Osteoblast (primary cell): ENCODE measurements around the gene GLI3. TPM values are rescaled to one million over a fixed set of nuclear protein-coding genes. Genes with fewer than 3 reads are reported as not detected.

Experiments
- DNase-seq: peaks from one replicate; pipeline ENCODE4 v3.0.0; 2011; ENCODE audit warnings: low spot score, mixed read lengths; ENCODE audit not compliant: insufficient read length; ENCODE audit errors: missing footprints
- H2AFZ ChIP-seq: 2 replicates; pipeline ENCODE4 v1.6.0; 2011; ENCODE audit warnings: mild to moderate bottlenecking, low read length
- H3K27ac ChIP-seq: 2 replicates; pipeline ENCODE4 v1.5.1; 2011; ENCODE audit warnings: mild to moderate bottlenecking, low read depth, low read length, moderate library complexity
- H3K27me3 ChIP-seq: 2 replicates; pipeline ENCODE4 v1.6.0; 2012; ENCODE audit warnings: mild to moderate bottlenecking, control low read depth, inconsistent platforms, low read length, moderate library complexity; ENCODE audit not compliant: insufficient read depth
- H3K36me3 ChIP-seq: 2 replicates; pipeline ENCODE4 v1.5.1; 2011; ENCODE audit warnings: mild to moderate bottlenecking, low read length, control low read depth, moderate library complexity; ENCODE audit not compliant: insufficient read depth
- H3K4me1 ChIP-seq: 2 replicates; pipeline ENCODE4 v1.5.1; 2011; ENCODE audit warnings: mild to moderate bottlenecking, low read length, control low read depth, moderate library complexity; ENCODE audit not compliant: insufficient read depth
- H3K4me2 ChIP-seq: 2 replicates; pipeline ENCODE4 v1.6.0; 2011; ENCODE audit warnings: mild to moderate bottlenecking, low read length; ENCODE audit not compliant: insufficient read depth
- H3K4me3 ChIP-seq: fragments of 200-600 bp; sonication (generic); 3 replicates; pipeline ENCODE4 v1.5.1; 2012; ENCODE audit warnings: mild to moderate bottlenecking, low read length, inconsistent platforms; ENCODE audit not compliant: insufficient read depth
- H3K79me2 ChIP-seq: 2 replicates; pipeline ENCODE4 v1.6.0; 2012; ENCODE audit warnings: mild to moderate bottlenecking, low read length, control low read depth, inconsistent platforms; ENCODE audit not compliant: insufficient read depth
- H3K9me3 ChIP-seq: 2 replicates; pipeline ENCODE4 v1.5.1; 2011; ENCODE audit warnings: low read depth, low read length, control low read depth
- H4K20me1 ChIP-seq: 2 replicates; pipeline ENCODE4 v1.6.0; 2012; ENCODE audit warnings: mild to moderate bottlenecking, low read length, control low read depth; ENCODE audit not compliant: insufficient read depth
- total RNA-seq: library from RNA; depleted of rRNA; stranded (reverse); fragments of >200 nt; gene quantifications from 2 replicates; pipeline ENCODE4 v1.2.3, GENCODE V29; 2012
- TF ChIP-seq, protein P1 (sequence below): IDR thresholded peaks from 2 replicates; pipeline ENCODE4 v1.5.1; 2011; ENCODE audit warnings: mild to moderate bottlenecking, low read depth, low read length, moderate library complexity; ENCODE audit errors: extremely low read depth

GLI3 gene
- total RNA-seq, 1 donor: 11.9 TPM

DNA sequence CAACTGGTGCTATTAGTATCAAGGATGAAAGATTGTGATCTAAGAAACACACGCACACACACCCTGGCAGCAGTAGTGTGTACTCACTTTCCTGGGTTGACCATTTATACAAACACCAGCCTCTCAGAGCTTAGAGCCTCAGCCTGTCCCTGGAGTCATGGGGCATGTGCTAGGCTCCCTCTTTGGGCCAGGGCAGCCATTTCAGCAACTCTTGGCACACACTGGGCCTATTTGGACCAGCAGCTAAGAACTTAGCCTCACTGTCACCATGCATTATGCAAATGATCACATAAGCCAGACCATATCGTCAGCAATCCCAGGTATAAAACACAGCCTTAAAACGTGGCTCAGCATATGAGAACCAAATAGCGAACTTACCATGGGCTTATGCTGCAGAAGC lies 51.3 kb downstream of the GLI3 start:
- Histone ChIP-seq H3K79me2 (peaks cover 31% of the 10 kb centered on the region), H3K9me3 (no peaks in the 10 kb centered on the region)
- TF ChIP-seq, protein P1, sequence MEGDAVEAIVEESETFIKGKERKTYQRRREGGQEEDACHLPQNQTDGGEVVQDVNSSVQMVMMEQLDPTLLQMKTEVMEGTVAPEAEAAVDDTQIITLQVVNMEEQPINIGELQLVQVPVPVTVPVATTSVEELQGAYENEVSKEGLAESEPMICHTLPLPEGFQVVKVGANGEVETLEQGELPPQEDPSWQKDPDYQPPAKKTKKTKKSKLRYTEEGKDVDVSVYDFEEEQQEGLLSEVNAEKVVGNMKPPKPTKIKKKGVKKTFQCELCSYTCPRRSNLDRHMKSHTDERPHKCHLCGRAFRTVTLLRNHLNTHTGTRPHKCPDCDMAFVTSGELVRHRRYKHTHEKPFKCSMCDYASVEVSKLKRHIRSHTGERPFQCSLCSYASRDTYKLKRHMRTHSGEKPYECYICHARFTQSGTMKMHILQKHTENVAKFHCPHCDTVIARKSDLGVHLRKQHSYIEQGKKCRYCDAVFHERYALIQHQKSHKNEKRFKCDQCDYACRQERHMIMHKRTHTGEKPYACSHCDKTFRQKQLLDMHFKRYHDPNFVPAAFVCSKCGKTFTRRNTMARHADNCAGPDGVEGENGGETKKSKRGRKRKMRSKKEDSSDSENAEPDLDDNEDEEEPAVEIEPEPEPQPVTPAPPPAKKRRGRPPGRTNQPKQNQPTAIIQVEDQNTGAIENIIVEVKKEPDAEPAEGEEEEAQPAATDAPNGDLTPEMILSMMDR: no peak

DNA sequence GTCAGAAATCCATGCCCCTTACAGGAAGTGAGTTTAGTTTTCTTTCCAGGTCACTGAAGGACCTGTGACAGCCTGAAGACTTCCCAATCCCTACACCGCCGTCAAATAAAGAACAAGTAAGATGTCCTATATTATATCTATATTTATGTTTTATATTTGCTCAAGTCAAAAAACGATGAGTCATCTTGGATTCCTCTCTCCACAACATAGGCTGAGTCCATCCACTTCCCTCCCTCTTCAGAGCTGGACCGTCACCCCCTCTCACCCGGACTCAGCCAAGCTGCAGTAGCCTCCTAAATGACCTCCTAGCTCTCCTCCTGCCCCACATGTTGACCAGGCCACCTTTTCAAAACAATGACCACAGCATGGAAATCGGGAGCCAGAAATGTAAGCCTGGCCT lies 53.5 kb downstream of the GLI3 start:
- Histone ChIP-seq H3K4me1 (peaks cover 4% of the 10 kb centered on the region), H3K36me3 (no peaks in the 10 kb centered on the region), H3K4me3 (no peak overlapping the region), H3K27ac (no peak overlapping the region), H3K4me2 (no peak overlapping the region), H3K9me3 (no peaks in the 10 kb centered on the region), H4K20me1 (no peaks in the 10 kb centered on the region), H2AFZ (no peak overlapping the region), H3K27me3 (no peaks in the 10 kb centered on the region), H3K79me2 (peaks cover 28% of the 10 kb centered on the region)
- DNase-seq: peak; percentile 81
- TF ChIP-seq, protein P1: no peak

More for the DNA sequence above, 51.3 kb downstream of the GLI3 start:
- no peak overlapping the region for H3K4me3 ChIP-seq
- no peak for DNase-seq
- H4K20me1 ChIP-seq: no peaks in the 10 kb centered on the region
- H3K4me2 ChIP-seq: no peak overlapping the region
- no peaks in the 10 kb centered on the region for H3K27me3 ChIP-seq
- no peak overlapping the region for H3K27ac ChIP-seq
- H2AFZ ChIP-seq: no peak overlapping the region
- no peaks in the 10 kb centered on the region for H3K36me3 ChIP-seq
- peaks cover 4% of the 10 kb centered on the region for H3K4me1 ChIP-seq

DNA sequence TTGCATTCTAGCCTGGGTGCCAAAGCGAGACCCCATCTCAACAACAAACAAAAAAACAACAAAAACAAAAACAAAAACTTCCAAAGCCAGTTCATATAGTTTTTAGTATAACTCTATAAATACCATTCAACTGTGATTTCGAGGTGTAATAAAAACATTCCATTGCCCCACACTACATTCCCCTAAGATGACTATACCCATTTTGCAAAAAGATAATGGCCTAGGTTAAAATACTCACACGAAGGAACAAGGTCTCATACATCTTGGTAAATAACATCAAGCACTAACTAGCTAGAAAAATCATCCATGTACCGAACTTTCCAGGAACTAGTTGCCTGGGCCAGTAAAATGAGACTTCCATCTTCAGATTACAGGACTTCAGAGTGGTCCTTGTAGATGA lies 55.4 kb downstream of the GLI3 start:
- H3K4me2 ChIP-seq: no peak overlapping the region
- no peaks in the 10 kb centered on the region for H4K20me1 ChIP-seq
- H3K79me2 ChIP-seq: peaks cover 30% of the 10 kb centered on the region
- no peaks in the 10 kb centered on the region for H3K9me3 ChIP-seq
- no peak overlapping the region for H3K27ac ChIP-seq
- TF ChIP-seq, protein P1: no peak
- DNase-seq: no peak
- H2AFZ ChIP-seq: no peak overlapping the region
- peaks cover 4% of the 10 kb centered on the region for H3K4me1 ChIP-seq
- H3K27me3 ChIP-seq: no peaks in the 10 kb centered on the region
- no peaks in the 10 kb centered on the region for H3K36me3 ChIP-seq
- H3K4me3 ChIP-seq: no peak overlapping the region

DNA sequence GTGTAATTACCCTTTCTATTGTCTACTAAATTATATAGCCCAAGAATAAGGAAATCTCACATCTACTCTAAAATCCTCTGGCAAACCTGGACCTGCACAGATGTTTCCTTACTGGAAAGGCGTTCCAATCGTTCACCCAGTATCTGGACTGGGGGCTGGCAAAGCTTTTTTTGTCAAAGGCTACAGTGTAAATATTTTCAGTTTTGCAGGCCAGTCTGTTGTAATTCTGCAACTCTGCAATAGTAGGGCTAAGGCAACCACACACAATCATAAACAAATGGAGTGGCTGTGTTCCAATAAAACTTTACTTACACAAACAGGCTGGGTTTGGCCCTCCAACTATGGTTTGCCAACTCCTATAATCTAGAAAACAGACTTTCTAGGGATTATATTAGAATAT lies 56.2 kb downstream of the GLI3 start:
- H3K27me3 ChIP-seq: no peaks in the 10 kb centered on the region
- DNase-seq: no peak
- H3K9me3 ChIP-seq: no peaks in the 10 kb centered on the region
- H4K20me1 ChIP-seq: no peaks in the 10 kb centered on the region
- no peaks in the 10 kb centered on the region for H3K36me3 ChIP-seq
- H3K4me3 ChIP-seq: no peak overlapping the region
- H2AFZ ChIP-seq: no peak overlapping the region
- TF ChIP-seq, protein P1: no peak
- peaks cover 30% of the 10 kb centered on the region for H3K79me2 ChIP-seq
- H3K4me2 ChIP-seq: no peak overlapping the region
- no peak overlapping the region for H3K27ac ChIP-seq
- H3K4me1 ChIP-seq: peaks cover 4% of the 10 kb centered on the region
